ENCODE results near the gene PITHD1. TPM values are rescaled to one million over a fixed set of nuclear protein-coding genes. Genes with fewer than 3 reads are reported as not detected.
"Not testable (repeated sequence)": the region's sequence is repeated elsewhere in the genome, so short reads cannot be mapped to it uniquely, and the experiment has no call there.

Gene PITHD1
- total and polyA plus RNA-seq, 8 donors, result 18.1 to 62.0 (median 41.3) TPM

- Histone ChIP-seq H3K27ac (peak within 1 kb of the TSS; percentile 85 to 97 (median 95)), H3K4me1 (peaks cover 1 to 21% (median 13%) of the 10 kb centered on the region in 4 donors), H3K36me3 (peaks cover 0 to 3% (median 2%) of the 10 kb centered on the region in 4 donors), H3K27me3 (no peaks in the 10 kb centered on the region), H3K4me3 (peak within 1 kb of the TSS; percentile 74 to 98 (median 92)), H3K9me3 (no peaks in the 10 kb centered on the region)
- TF ChIP-seq, protein P1, sequence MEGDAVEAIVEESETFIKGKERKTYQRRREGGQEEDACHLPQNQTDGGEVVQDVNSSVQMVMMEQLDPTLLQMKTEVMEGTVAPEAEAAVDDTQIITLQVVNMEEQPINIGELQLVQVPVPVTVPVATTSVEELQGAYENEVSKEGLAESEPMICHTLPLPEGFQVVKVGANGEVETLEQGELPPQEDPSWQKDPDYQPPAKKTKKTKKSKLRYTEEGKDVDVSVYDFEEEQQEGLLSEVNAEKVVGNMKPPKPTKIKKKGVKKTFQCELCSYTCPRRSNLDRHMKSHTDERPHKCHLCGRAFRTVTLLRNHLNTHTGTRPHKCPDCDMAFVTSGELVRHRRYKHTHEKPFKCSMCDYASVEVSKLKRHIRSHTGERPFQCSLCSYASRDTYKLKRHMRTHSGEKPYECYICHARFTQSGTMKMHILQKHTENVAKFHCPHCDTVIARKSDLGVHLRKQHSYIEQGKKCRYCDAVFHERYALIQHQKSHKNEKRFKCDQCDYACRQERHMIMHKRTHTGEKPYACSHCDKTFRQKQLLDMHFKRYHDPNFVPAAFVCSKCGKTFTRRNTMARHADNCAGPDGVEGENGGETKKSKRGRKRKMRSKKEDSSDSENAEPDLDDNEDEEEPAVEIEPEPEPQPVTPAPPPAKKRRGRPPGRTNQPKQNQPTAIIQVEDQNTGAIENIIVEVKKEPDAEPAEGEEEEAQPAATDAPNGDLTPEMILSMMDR (IDR thresholded peaks at IDR 0.05), result no peak
- peak; percentile 91 to 98 (median 98) for TF ChIP-seq POLR2AphosphoS5 (IDR thresholded peaks at IDR 0.05)
- peak in 2 of 4 donors; percentile 54 to 67 for TF ChIP-seq POLR2A (IDR thresholded peaks at IDR 0.05)
- intact Hi-C loops (cut with DNase I; ENCODE audit: low total_unique reads), result no loop called here
- WGBS, 5 donors, result 0% methylated on average over 30 to 42 of the region's 42 CpGs
- DNase-seq, result peak; percentile 93 to 98
Observed at GRCh38 chr1:23825076-23825761, 47.0 kb downstream of the PITHD1 start, which contains the start of gene HMGCL. Gene HMGCL (minus strand): TSS chr1:23825429. CDS start chr1:23825415, 14 bp downstream.

GRCh38 chr1:23825762-23826522, 47.7 kb downstream of the PITHD1 start:
- Histone ChIP-seq H3K27ac (peak overlapping the region; percentile 85 to 97 (median 95)), H3K4me3 (peak overlapping the region; percentile 74 to 98 (median 92))
- WGBS, 5 donors, result 52 to 66% (median 55%) methylated on average over 22 to 24 of the region's 24 CpGs

DNA sequence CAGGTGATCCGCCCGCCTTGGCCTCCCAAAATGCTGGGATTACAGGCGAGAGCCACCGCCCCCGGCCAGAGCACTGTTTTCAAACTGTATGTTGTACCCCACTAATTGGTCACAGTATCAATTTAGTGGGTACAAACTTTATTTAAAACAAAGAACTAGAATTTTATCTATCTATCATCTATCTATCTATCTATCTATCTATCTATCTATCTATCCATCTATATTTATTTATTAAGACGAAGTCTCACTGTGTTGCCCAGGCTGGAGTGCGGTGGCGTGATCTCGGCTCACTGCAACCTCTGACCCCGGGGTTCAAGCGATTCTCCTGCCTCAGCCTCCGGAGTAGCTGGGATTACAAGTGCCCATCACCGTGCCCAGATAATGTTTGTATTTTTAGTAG, 48.4 kb downstream of the PITHD1 start:
- intact Hi-C loops (cut with DNase I; ENCODE audit: low total_unique reads); H3K4me3 ChIP-seq; H3K36me3 ChIP-seq; DNase-seq; H3K27me3 ChIP-seq; H3K27ac ChIP-seq; H3K9me3 ChIP-seq: not testable (repeated sequence)
- 95 to 98% (median 95%) methylated on average over 13 of the region's 13 CpGs for WGBS, 5 donors
- H3K4me1 ChIP-seq, result peaks cover 5 to 24% (median 13%) of the 10 kb centered on the region in 4 donors

More at GRCh38 chr1:23825762-23826522, 47.7 kb downstream of the PITHD1 start:
- H3K27me3 ChIP-seq, result no peaks in the 10 kb centered on the region
- no peaks in the 10 kb centered on the region for H3K9me3 ChIP-seq
- H3K36me3 ChIP-seq, result no peaks in the 10 kb centered on the region
- TF ChIP-seq EP300 (IDR thresholded peaks at IDR 0.05) (no peak), POLR2AphosphoS5 (IDR thresholded peaks at IDR 0.05) (no peak), POLR2A (IDR thresholded peaks at IDR 0.05) (no peak)
- TF ChIP-seq, protein P1 (IDR thresholded peaks at IDR 0.05), result no peak
- peaks cover 5 to 24% (median 13%) of the 10 kb centered on the region in 4 donors for H3K4me1 ChIP-seq
- intact Hi-C loops (cut with DNase I; ENCODE audit: low total_unique reads), result no loop called here
- DNase-seq, result no peak

GRCh38 chr1:23827717-23828116, 49.5 kb downstream of the PITHD1 start:
- 81 to 90% (median 83%) methylated on average over 1 of the region's 1 CpG for WGBS, 5 donors
- H3K27me3 ChIP-seq, result no peaks in the 10 kb centered on the region
- intact Hi-C loops (cut with DNase I; ENCODE audit: low total_unique reads), result no loop called here

GRCh38 chr1:23834156-23834555, 55.9 kb downstream of the PITHD1 start:
- H3K27ac ChIP-seq; H3K27me3 ChIP-seq; H3K9me3 ChIP-seq; H3K4me3 ChIP-seq; intact Hi-C loops (cut with DNase I; ENCODE audit: low total_unique reads); DNase-seq; H3K36me3 ChIP-seq: not testable (repeated sequence)
- 77 to 88% (median 84%) methylated on average over 6 of the region's 6 CpGs for WGBS, 5 donors
- peaks cover 9 to 20% (median 13%) of the 10 kb centered on the region in 4 donors for H3K4me1 ChIP-seq

More at GRCh38 chr1:23827717-23828116, 49.5 kb downstream of the PITHD1 start:
- H3K36me3 ChIP-seq, result no peaks in the 10 kb centered on the region
- no peak for TF ChIP-seq EP300 (IDR thresholded peaks at IDR 0.05)
- no peak for TF ChIP-seq POLR2A (IDR thresholded peaks at IDR 0.05)
- TF ChIP-seq POLR2AphosphoS5 (IDR thresholded peaks at IDR 0.05), result no peak
- TF ChIP-seq, protein P1 (IDR thresholded peaks at IDR 0.05), result no peak
- no peaks in the 10 kb centered on the region for H3K9me3 ChIP-seq
- peaks cover 5 to 18% (median 13%) of the 10 kb centered on the region in 4 donors for H3K4me1 ChIP-seq
- H3K27ac ChIP-seq, result no peak overlapping the region
- no peak overlapping the region for H3K4me3 ChIP-seq
- DNase-seq, result no peak

Measured in stomach (tissue), 9 donors.